K562 (cell line): ENCODE data around the gene NECTIN4. TPM values are rescaled to one million over a fixed set of nuclear protein-coding genes. Genes with fewer than 3 reads are reported as not detected.
A peak's percentile ranks its signal among the peaks of the same experiment; 100 is the strongest.

ENCODE experiments used
- E2F4 ChIP-seq: sonication (generic); formaldehyde crosslinking; IDR thresholded peaks from 2 replicates; pipeline ENCODE4 v1.8.0; 2022; ENCODE audit warnings: mild to moderate bottlenecking, low read depth, missing genetic modification reagents
- PKNOX1 ChIP-seq: fragments of 450-650 bp; IDR thresholded peaks from 2 replicates; pipeline ENCODE4 v1.6.1; 2016
- SMAD3 ChIP-seq: fragments of 450-650 bp; formaldehyde crosslinking; conservative IDR thresholded peaks from 2 replicates; pipeline ENCODE4 v1.4.0; 2020; ENCODE audit warnings: mild to moderate bottlenecking
- TBP ChIP-seq: optimal IDR thresholded peaks from 2 replicates; pipeline ENCODE3; 2011; ENCODE audit warnings: low read depth, low read length, improper control_type of control experiment
- ZNF639 ChIP-seq, 2 experiments: fragments of 200-800 bp in 1 of 2; sonication (Bioruptor generic) in 1 of 2; sonication (generic) in 1 of 2; formaldehyde crosslinking in 1 of 2; IDR thresholded peaks in 1 of 2; conservative IDR thresholded peaks in 1 of 2; 2 replicates each; pipeline versions ENCODE4 v1.5.0 to v1.6.1; 2016 to 2020; ENCODE audit warnings: missing compliant biosample characterization in 1 of 2, missing genetic modification characterization in 1 of 2, missing genetic modification reagents in 1 of 2
- polyA plus RNA-seq, 8 experiments: library from polyadenylated mRNA; depleted of rRNA in 4 of 8; stranded (reverse) in 5 of 8; unstranded in 3 of 8; fragments of >200 nt; fragmentation: Nextera tagmentation in 2 of 8; fragmentation: Illumina TruSeq in 1 of 8; extraction: Ambion mirVana in 2 of 8; extraction: Trizol in 1 of 8; gene quantifications; 2 replicates each; pipeline versions ENCODE4 v1.2.1 to v1.2.3, GENCODE V29; 2011 to 2014; ENCODE audit warnings: inconsistent platforms in 1 of 8, missing spikeins in 1 of 8
- total RNA-seq, 7 experiments: library from RNA; depleted of rRNA in 6 of 7; stranded (reverse); fragments of >200 nt in 6 of 7; fragmentation: Illumina TruSeq in 2 of 7; extraction: Trizol in 2 of 7; gene quantifications; 2 replicates each; pipeline versions ENCODE4 v1.2.1 to v1.2.3, GENCODE V29; 2011 to 2021; ENCODE audit warnings: low replicate concordance in 1 of 7

The NECTIN4 gene
- total and polyA plus RNA-seq, 9 of the 15 experiments (the other 6 are each of a cell fraction or from before 2014, with no cell fraction given), result 0.01 to 0.09 TPM; not detected in 7

- TF ChIP-seq E2F4 (CRISPR knock-in tag) (no peak), ZNF639 (CRISPR knock-in tag; conservative IDR thresholded peaks at IDR 0.05 in 1 of 2, IDR thresholded peaks at IDR 0.05 in 1 of 2) (peak in 1 of 2 experiments; percentile 80; a peak in 1 of 4 replicates), SMAD3 (CRISPR knock-in tag) (no peak; the same call in 1 of the 2 replicates), TBP (peak; percentile 88), PKNOX1 (peak; percentile 62)
These were observed 43.4 kb downstream of the NECTIN4 start, which contains the start of gene USF1 (continued) for GRCh38 chr1:161045736-161046604.
